H1 (cell line): ENCODE measurements around the gene HMCN2. TPM values are rescaled to one million over a fixed set of nuclear protein-coding genes. Genes with fewer than 3 reads are reported as not detected.

Experiments used
- BACH1 ChIP-seq: IDR thresholded peaks from 2 replicates; pipeline ENCODE4 v1.6.1; 2012; ENCODE audit warnings: low read length, improper control_type of control experiment
- FOSL1 ChIP-seq: IDR thresholded peaks from 2 replicates; pipeline ENCODE4 v1.6.1; 2011; ENCODE audit warnings: mild to moderate bottlenecking, low read depth, low read length, moderate library complexity; ENCODE audit not compliant: insufficient read depth
- NRF1 ChIP-seq: IDR thresholded peaks from 2 replicates; pipeline ENCODE4 v1.6.1; 2011; ENCODE audit warnings: mild to moderate bottlenecking, low read depth, low read length, improper control_type of control experiment
- POLR2AphosphoS5 ChIP-seq: IDR thresholded peaks from 2 replicates; pipeline ENCODE4 v1.6.1; 2011; ENCODE audit warnings: low read depth, low read length
- POU5F1 ChIP-seq: IDR thresholded peaks from 2 replicates; pipeline ENCODE4 v1.6.1; 2011; ENCODE audit warnings: low read depth, mild to moderate bottlenecking, low read length, moderate library complexity
- RBBP5 ChIP-seq: IDR thresholded peaks from 2 replicates; pipeline ENCODE4 v1.7.1; 2012; ENCODE audit warnings: low read depth, mild to moderate bottlenecking, inconsistent platforms, low read length, moderate library complexity, borderline replicate concordance
- RFX5 ChIP-seq: IDR thresholded peaks from 2 replicates; pipeline ENCODE4 v1.6.1; 2011; ENCODE audit warnings: low read depth, low read length, improper control_type of control experiment, borderline replicate concordance
- polyA plus RNA-seq, 7 experiments: library from polyadenylated mRNA; depleted of rRNA in 3 of 7; stranded (reverse) in 5 of 7; unstranded in 2 of 7; fragments of >200 nt in 5 of 7; fragments of 200-250 nt in 2 of 7; gene quantifications; 1 replicate in 5 of 7; 2 replicates in 1 of 7; 4 replicates in 1 of 7; pipeline versions ENCODE4 v1.2.1 to v1.2.3, GENCODE V29; 2011 to 2013; ENCODE audit warnings: missing spikeins in 2 of 7, mixed read lengths in 2 of 7
- total RNA-seq: library from RNA; stranded (reverse); fragmentation: NEBNext Ultra II Directional; extraction: Animal tissue kit (Norgen Biotek cat#: 25700); gene quantifications from 2 replicates; pipeline ENCODE4 v1.2.1, GENCODE V29; 2021

Gene HMCN2
- total and polyA plus RNA-seq, 2 of the 8 experiments (the other 6 are each of a cell fraction or from before 2014, with no cell fraction given), result 5.0 to 9.1 TPM

- TF ChIP-seq RFX5, result no peak
- no peak for TF ChIP-seq FOSL1
- TF ChIP-seq POU5F1, result no peak
- no peak for TF ChIP-seq NRF1
- TF ChIP-seq BACH1, result no peak
- no peak for TF ChIP-seq RBBP5
- TF ChIP-seq POLR2AphosphoS5, result no peak
Measured at GRCh38 chr9:130309689-130310455, 44.3 kb downstream of the HMCN2 start (continued).
